GM12878 (cell line): ENCODE results near the gene RIMBP2. TPM values are rescaled to one million over a fixed set of nuclear protein-coding genes. Genes with fewer than 3 reads are reported as not detected.

ENCODE experiments used
- ATAC-seq: fragments of 200-7000 bp; cut with Tn5 transposase; 3 replicates; pipeline ENCODE4 v1.9.1; 2020; ENCODE audit warnings: mild to moderate bottlenecking, moderate library complexity
- BruUV-seq: library from RNA; stranded (reverse); fragments of 400-500 nt; replicated peaks from 2 replicates; lab custom pipeline; 2021; lab: Mats Ljungman, UMichigan
- CTCF ChIA-PET: fragments of 300-600 bp; sonication (Branson Sonifier 250); formaldehyde crosslinking; extraction: SDS; loops from one replicate; lab custom pipeline; 2021; ENCODE audit warnings: inconsistent platforms; lab: Yijun Ruan, JAX
- POLR2A ChIA-PET: fragments of 350-600 bp; formaldehyde crosslinking; extraction: SDS; loops from one replicate; lab custom pipeline; 2021; ENCODE audit warnings: inconsistent platforms; lab: Charles Lee
- RAD21 ChIA-PET: fragments of 300-600 bp; sonication (Branson Sonifier 250); formaldehyde crosslinking; loops from one replicate; lab custom pipeline; 2023; ENCODE audit warnings: antibody characterized with exemption; ENCODE audit not compliant: unreplicated experiment; lab: Charles Lee
- SMC1A ChIA-PET: fragments of 300-600 bp; sonication (Branson Sonifier 250); formaldehyde crosslinking; loops from one replicate; lab custom pipeline; 2023; ENCODE audit not compliant: unreplicated experiment, uncharacterized antibody; lab: Charles Lee
- DNase-seq: peaks from one replicate; pipeline ENCODE4 v3.0.0-alpha.2; 2011; ENCODE audit warnings: low read depth, low spot score
- FAIRE-seq: peaks from 3 replicates; lab custom pipeline; 2011; peaks lifted over from hg19 to GRCh38; lab: Jason Lieb, UNC
- H2AFZ ChIP-seq: 2 replicates; pipeline ENCODE4 v1.6.0; 2011; ENCODE audit warnings: low read depth, low read length, control low read depth; ENCODE audit not compliant: control insufficient read depth
- H3K27ac ChIP-seq: 2 replicates; pipeline ENCODE4 v1.5.1; 2011; ENCODE audit warnings: control low read depth; ENCODE audit not compliant: control insufficient read depth, insufficient read depth
- H3K27me3 ChIP-seq, 2 experiments: replicated peaks in 1 of 2; 2 replicates each; pipeline versions ENCODE4 v1.6.0 to v1.6.1; 2011; ENCODE audit warnings: low read length in 1 of 2; ENCODE audit not compliant: control insufficient read depth in 2 of 2, insufficient read depth in 2 of 2
- H3K36me3 ChIP-seq, 2 experiments: 2 replicates each; pipeline ENCODE4 v1.5.1; 2011; ENCODE audit warnings: low read length in 1 of 2; ENCODE audit not compliant: control insufficient read depth in 2 of 2, insufficient read depth in 2 of 2
- H3K4me1 ChIP-seq: 2 replicates; pipeline ENCODE4 v1.6.1; 2011; ENCODE audit warnings: mild to moderate bottlenecking, low read length, moderate library complexity, mixed read lengths; ENCODE audit not compliant: control insufficient read depth, insufficient read depth
- H3K4me2 ChIP-seq: 2 replicates; pipeline ENCODE4 v1.6.0; 2011; ENCODE audit warnings: control low read depth; ENCODE audit not compliant: control insufficient read depth, insufficient read depth
- H3K4me3 ChIP-seq: fragments of 200-600 bp; sonication (generic); 2 replicates; pipeline ENCODE4 v1.5.1; 2016
- H3K79me2 ChIP-seq: 2 replicates; pipeline ENCODE4 v1.6.0; 2011; ENCODE audit warnings: low read length; ENCODE audit not compliant: control insufficient read depth, insufficient read depth
- H3K9ac ChIP-seq: 2 replicates; pipeline ENCODE4 v1.8.0; 2011; ENCODE audit warnings: low read length, control low read depth, mixed read lengths; ENCODE audit not compliant: control insufficient read depth, insufficient read depth
- H3K9me3 ChIP-seq: replicated peaks from 3 replicates; pipeline ENCODE4 v1.5.1; 2011; ENCODE audit warnings: mild to moderate bottlenecking, low read length; ENCODE audit not compliant: control insufficient read depth, insufficient read depth
- H4K20me1 ChIP-seq: 2 replicates; pipeline ENCODE4 v1.6.0; 2011; ENCODE audit not compliant: control insufficient read depth, insufficient read depth
- BRCA1 ChIP-seq: IDR thresholded peaks from 2 replicates; pipeline ENCODE4 v1.6.1; 2011; ENCODE audit warnings: low read depth, low read length, improper control_type of control experiment
- CEBPB ChIP-seq, 2 experiments: fragments of 150-350 bp in 1 of 2; IDR thresholded peaks; 2 replicates each; pipeline ENCODE4 v1.6.1; 2012 to 2014; ENCODE audit warnings: low read depth in 2 of 2, low read length in 2 of 2, borderline replicate concordance in 1 of 2, inconsistent platforms in 1 of 2
- CREB1 ChIP-seq: IDR thresholded peaks from 2 replicates; pipeline ENCODE4 v1.6.1; 2012; ENCODE audit warnings: low read depth, mild to moderate bottlenecking, inconsistent platforms
- ESRRA ChIP-seq: IDR thresholded peaks from 2 replicates; pipeline ENCODE4 v1.6.1; 2012; ENCODE audit warnings: mild to moderate bottlenecking, low read length, improper control_type of control experiment
- FOS ChIP-seq: IDR thresholded peaks from 3 replicates; pipeline ENCODE4 v1.6.1; 2011; ENCODE audit warnings: borderline replicate concordance; ENCODE audit not compliant: insufficient read length; ENCODE audit errors: extremely low read depth
- HDAC2 ChIP-seq: fragments of 200-600 bp; sonication (generic); IDR thresholded peaks from 2 replicates; pipeline ENCODE4 v1.6.1; 2017
- NFXL1 ChIP-seq: fragments of 450-650 bp; IDR thresholded peaks from 2 replicates; pipeline ENCODE4 v1.6.1; 2017; ENCODE audit warnings: antibody characterized with exemption, mild to moderate bottlenecking, borderline replicate concordance
- NFYB ChIP-seq: IDR thresholded peaks from 2 replicates; pipeline ENCODE4 v1.6.1; 2011; ENCODE audit warnings: low read depth, mild to moderate bottlenecking, low read length, improper control_type of control experiment, moderate library complexity; ENCODE audit not compliant: insufficient read depth
- NR2C1 ChIP-seq: fragments of 450-650 bp; IDR thresholded peaks from 2 replicates; pipeline ENCODE4 v1.6.1; 2017; ENCODE audit warnings: antibody characterized with exemption, mild to moderate bottlenecking, moderate library complexity
- NR2F1 ChIP-seq: fragments of 450-650 bp; conservative IDR thresholded peaks from 2 replicates; pipeline ENCODE4 v1.6.1; 2017; ENCODE audit warnings: mild to moderate bottlenecking
- REST ChIP-seq: IDR thresholded peaks from 2 replicates; pipeline ENCODE4 v1.6.1; 2012; ENCODE audit warnings: mild to moderate bottlenecking, low read depth, low read length
- SREBF1 ChIP-seq: IDR thresholded peaks from 2 replicates; pipeline ENCODE4 v1.6.1; 2012; ENCODE audit warnings: mild to moderate bottlenecking, low read length
- TARDBP ChIP-seq: IDR thresholded peaks from 2 replicates; pipeline ENCODE4 v1.6.1; 2016; ENCODE audit warnings: borderline replicate concordance
- TCF7 ChIP-seq: IDR thresholded peaks from 2 replicates; pipeline ENCODE4 v1.6.1; 2014; ENCODE audit warnings: antibody characterized with exemption, borderline replicate concordance
- ZBTB11 ChIP-seq: fragments of 450-650 bp; formaldehyde crosslinking; IDR thresholded peaks from 2 replicates; pipeline ENCODE4 v1.5.0; 2022; ENCODE audit warnings: mild to moderate bottlenecking, missing genetic modification characterization
- ZBTB4 ChIP-seq: fragments of 450-650 bp; formaldehyde crosslinking; IDR thresholded peaks from 2 replicates; pipeline ENCODE4 v1.4.0; 2022; ENCODE audit warnings: mild to moderate bottlenecking, moderate library complexity
- WGBS: methylation state at CpG from one replicate; pipeline ENCODE4 v1.1.6; 2016; ENCODE audit warnings: low lambda C conversion rate; ENCODE audit not compliant: insufficient replicate concordance, insufficient coverage; ENCODE audit errors: missing lambda C conversion rate; 5-methylcytosine and 5-hydroxymethylcytosine counted together
- in situ Hi-C: fragments of 300-500 bp; cut with MboI; formaldehyde crosslinking; loops from 9 replicates; pipeline ENCODE4 v1.14.3; 2018; ENCODE audit warnings: mixed read lengths
- intact Hi-C: fragments of 100-400 bp; cut with micrococcal nuclease; formaldehyde crosslinking; loops from one replicate; pipeline ENCODE4 v1.14.2; 2022; ENCODE audit not compliant: unreplicated experiment
- polyA plus RNA-seq, 11 experiments: library from polyadenylated mRNA; depleted of rRNA in 4 of 11; unstranded in 6 of 11; stranded (reverse) in 5 of 11; fragments of >200 nt; fragmentation: Nextera tagmentation in 4 of 11; fragmentation: Illumina TruSeq in 1 of 11; extraction: Ambion mirVana in 4 of 11; extraction: Trizol in 1 of 11; gene quantifications; 1 replicate in 1 of 11; 2 replicates in 10 of 11; pipeline versions ENCODE4 v1.2.1 to v1.2.3, GENCODE V29; 2011 to 2016; ENCODE audit warnings: inconsistent platforms in 2 of 11, missing spikeins in 2 of 11, low read depth in 1 of 11
- total RNA-seq, 4 experiments: library from RNA; depleted of rRNA in 3 of 4; stranded (reverse); fragments of >200 nt in 3 of 4; fragmentation: Illumina TruSeq in 1 of 4; extraction: Trizol in 1 of 4; gene quantifications; 2 replicates each; pipeline versions ENCODE4 v1.2.1 to v1.2.3, GENCODE V29; 2013 to 2021

Gene RIMBP2
- total and polyA plus RNA-seq, 10 of the 15 experiments (the other 5 are each of a cell fraction or from before 2014, with no cell fraction given), result 0.04 to 2.9 (median 0.07) TPM; not detected in 1

GRCh38 chr12:130671556-130671955 lies 44.5 kb downstream of the RIMBP2 start:
- H3K9ac ChIP-seq, result no peak overlapping the region
- no peaks in the 10 kb centered on the region for H3K36me3 ChIP-seq
- ATAC-seq (no peak), DNase-seq (no peak), FAIRE-seq (no peak)
- H3K9me3 ChIP-seq, result no peaks in the 10 kb centered on the region; the same call in 2 of the 3 replicates
- H4K20me1 ChIP-seq, result no peaks in the 10 kb centered on the region
- BruUV-seq, result no TSS peak
- no peak overlapping the region for H3K27ac ChIP-seq
- POLR2A ChIA-PET, result no interaction called here
- H3K4me3 ChIP-seq, result no peak overlapping the region
- H2AFZ ChIP-seq, result no peak overlapping the region
- H3K4me1 ChIP-seq, result no peaks in the 10 kb centered on the region
- 39% methylated on average over 5 of the region's 5 CpGs for WGBS
- no peak overlapping the region for H3K4me2 ChIP-seq
- RAD21 ChIA-PET, result no interaction called here
- no peaks in the 10 kb centered on the region for H3K27me3 ChIP-seq
- SMC1A ChIA-PET, result no interaction called here
- intact Hi-C loops, result no loop called here
- CTCF ChIA-PET, result no interaction called here
- in situ Hi-C loops, result no loop called here
- no peaks in the 10 kb centered on the region for H3K79me2 ChIP-seq
- TF ChIP-seq TARDBP (no peak), CEBPB (IDR thresholded peaks at IDR 0.05; ENCODE audit: borderline replicate concordance in 1 of 2, low read depth in 2 of 2, low read length in 2 of 2) (no peak), ZBTB4 (CRISPR knock-in tag) (no peak), NFYB (no peak), HDAC2 (no peak), NR2C1 (no peak), ZBTB11 (CRISPR knock-in tag) (no peak), TCF7 (no peak), NFXL1 (no peak), BRCA1 (no peak), FOS (no peak), REST (no peak), ESRRA (no peak), CREB1 (no peak), SREBF1 (no peak), NR2F1 (no peak)
